Measurements from ENCODE around the gene PPARD. TPM values are rescaled to one million over a fixed set of nuclear protein-coding genes. Genes with fewer than 3 reads are reported as not detected.

PPARD gene
- total RNA-seq, 1 donor from 2014 or later = 15.0 TPM

GRCh38 chr6:35453236-35453635, 110.9 kb downstream of the PPARD start:
- no peak for TF ChIP-seq CTCF (IDR thresholded peaks at IDR 0.05; ENCODE audit: insufficient read depth, low read length, poor library complexity, severe bottlenecking)
- DNase-seq (ENCODE audit: low read depth) = no peak
- H3K27me3 ChIP-seq (ENCODE audit: control insufficient read depth, insufficient read depth, low read length) = no peaks in the 10 kb centered on the region
- H3K4me3 ChIP-seq (ENCODE audit: low read depth, low read length) = no peak overlapping the region
- no peaks in the 10 kb centered on the region for H3K36me3 ChIP-seq (ENCODE audit: control insufficient read depth, insufficient read depth, low read length)

GRCh38 chr6:35454391-35455110, 112.2 kb downstream of the PPARD start:
- H3K36me3 ChIP-seq (ENCODE audit: control insufficient read depth, insufficient read depth, low read length) = no peaks in the 10 kb centered on the region

GRCh38 chr6:35457907-35458306, 115.5 kb downstream of the PPARD start:
- Histone ChIP-seq H3K36me3 (ENCODE audit: control insufficient read depth, insufficient read depth, low read length) (no peaks in the 10 kb centered on the region), H3K4me3 (ENCODE audit: low read depth, low read length) (no peak overlapping the region), H3K27me3 (ENCODE audit: control insufficient read depth, insufficient read depth, low read length) (no peaks in the 10 kb centered on the region)
- DNase-seq (ENCODE audit: low read depth) = no peak
- no peak for TF ChIP-seq CTCF (IDR thresholded peaks at IDR 0.05; ENCODE audit: insufficient read depth, low read length, poor library complexity, severe bottlenecking)

More at GRCh38 chr6:35454391-35455110, 112.2 kb downstream of the PPARD start:
- no peak for TF ChIP-seq CTCF (IDR thresholded peaks at IDR 0.05; ENCODE audit: insufficient read depth, low read length, poor library complexity, severe bottlenecking)
- no peak for DNase-seq (ENCODE audit: low read depth)
- no peaks in the 10 kb centered on the region for H3K27me3 ChIP-seq (ENCODE audit: control insufficient read depth, insufficient read depth, low read length)
- no peak overlapping the region for H3K4me3 ChIP-seq (ENCODE audit: low read depth, low read length)

DNA sequence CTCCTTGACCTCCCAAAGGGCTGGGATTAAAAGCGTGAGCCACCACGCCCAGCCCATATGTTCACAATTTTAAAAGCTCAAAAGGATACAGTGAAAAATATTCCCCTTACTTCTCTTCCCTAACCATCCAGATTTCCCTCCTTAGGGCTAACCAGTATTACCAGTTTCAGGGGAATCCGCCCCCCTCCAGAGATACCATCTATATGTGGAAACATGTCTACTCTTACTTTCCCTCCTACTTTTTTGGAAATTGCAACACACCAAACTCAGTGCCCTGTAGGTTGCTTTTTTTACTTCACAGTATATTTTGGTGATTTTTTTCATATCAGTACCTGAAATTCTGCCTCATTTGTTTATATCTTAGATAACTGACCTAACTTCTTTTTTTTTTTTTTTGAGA, 118.9 kb downstream of the PPARD start:
- Histone ChIP-seq H3K27me3 (ENCODE audit: control insufficient read depth, insufficient read depth, low read length) (no peaks in the 10 kb centered on the region), H3K36me3 (ENCODE audit: control insufficient read depth, insufficient read depth, low read length) (no peaks in the 10 kb centered on the region), H3K4me3 (ENCODE audit: low read depth, low read length) (no peak overlapping the region)
- DNase-seq (ENCODE audit: low read depth) = no peak
- no peak for TF ChIP-seq CTCF (IDR thresholded peaks at IDR 0.05; ENCODE audit: insufficient read depth, low read length, poor library complexity, severe bottlenecking)

- no peak for TF ChIP-seq CTCF (IDR thresholded peaks at IDR 0.05; ENCODE audit: insufficient read depth, low read length, poor library complexity, severe bottlenecking)
- no peak for DNase-seq (ENCODE audit: low read depth)
- H3K4me3 ChIP-seq (ENCODE audit: low read depth, low read length) = no peak overlapping the region
- no peaks in the 10 kb centered on the region for H3K27me3 ChIP-seq (ENCODE audit: control insufficient read depth, insufficient read depth, low read length)
- H3K36me3 ChIP-seq (ENCODE audit: control insufficient read depth, insufficient read depth, low read length) = no peaks in the 10 kb centered on the region
Observed at GRCh38 chr6:35463292-35463691, 120.9 kb downstream of the PPARD start.

- no peak for DNase-seq (ENCODE audit: low read depth)
- H3K27me3 ChIP-seq (ENCODE audit: control insufficient read depth, insufficient read depth, low read length) = no peaks in the 10 kb centered on the region
- H3K4me3 ChIP-seq (ENCODE audit: low read depth, low read length) = no peak overlapping the region
- no peak for TF ChIP-seq CTCF (IDR thresholded peaks at IDR 0.05; ENCODE audit: insufficient read depth, low read length, poor library complexity, severe bottlenecking)
- H3K36me3 ChIP-seq (ENCODE audit: control insufficient read depth, insufficient read depth, low read length) = peaks cover 3% of the 10 kb centered on the region
Observed at GRCh38 chr6:35465646-35466045, 123.3 kb downstream of the PPARD start.
